GM19239 (cell line): Measurements from ENCODE around the gene CPN1.
"Not testable (repeated sequence)": the region's sequence is repeated elsewhere in the genome, so short reads cannot be mapped to it uniquely, and the experiment has no call there.

Experiments
- DNase-seq: peaks from one replicate; pipeline ENCODE4 v3.0.0; 2011; ENCODE audit warnings: low spot score; ENCODE audit not compliant: insufficient read length
- FAIRE-seq: peaks from 2 replicates; lab custom pipeline; 2011; peaks lifted over from hg19 to GRCh38; lab: Jason Lieb, UNC

CPN1 gene

DNA sequence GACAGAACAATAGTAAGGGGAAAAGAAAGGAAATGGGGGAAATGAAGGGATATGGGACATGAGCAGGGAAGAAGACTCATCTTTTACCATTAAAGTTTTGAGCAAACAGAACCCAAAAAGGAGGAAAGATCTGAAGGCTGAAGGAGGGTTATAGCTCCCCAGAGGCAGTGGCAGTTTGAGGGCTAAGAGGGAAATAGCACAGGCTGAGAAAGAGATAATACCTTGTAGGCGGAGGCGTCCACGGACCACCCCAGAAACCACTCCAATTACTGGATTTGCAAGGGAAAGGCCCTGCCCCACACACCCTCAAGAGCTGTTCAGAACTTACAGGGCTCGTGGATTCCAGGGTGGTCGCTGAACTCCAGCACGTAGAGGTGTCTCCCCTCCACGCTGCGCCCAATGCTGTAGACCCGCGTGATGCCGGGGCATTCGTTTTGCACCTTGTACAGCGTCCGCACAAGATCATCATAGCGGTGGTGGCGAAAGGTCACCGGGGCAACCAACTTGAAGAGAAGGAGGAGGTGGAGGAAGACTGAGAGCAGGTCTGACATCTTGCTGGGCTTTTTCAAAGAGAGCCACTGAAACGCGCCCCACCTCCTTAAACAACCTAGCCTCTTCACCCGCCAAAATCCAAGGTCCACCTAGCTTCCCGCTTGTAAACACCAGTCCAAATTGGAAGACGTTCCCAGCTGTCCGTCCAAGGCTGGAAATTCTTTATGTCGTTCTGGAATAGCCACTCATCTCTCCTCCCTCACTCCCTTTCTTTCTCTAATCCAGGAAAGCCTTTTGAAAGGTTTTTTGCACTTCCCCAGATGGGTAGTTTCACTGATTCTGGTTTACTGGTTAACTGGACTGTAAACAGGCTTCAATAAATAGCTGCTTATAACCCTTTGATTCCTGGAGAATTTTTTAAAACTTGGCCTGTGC, at the start of gene CPN1:
Gene CPN1, minus strand, starts transcription at position 795 of the 927 bp plus-strand sequence. Its CDS starts 244 bp downstream, at position 551.
- DNase-seq = no peak
- no peak for FAIRE-seq

GRCh38 chr10:100130831-100131230, 49.2 kb upstream of the CPN1 start:
- FAIRE-seq (no peak), DNase-seq (no peak)

GRCh38 chr10:100129424-100129823, 47.8 kb upstream of the CPN1 start:
- DNase-seq (no peak), FAIRE-seq (no peak)

DNA sequence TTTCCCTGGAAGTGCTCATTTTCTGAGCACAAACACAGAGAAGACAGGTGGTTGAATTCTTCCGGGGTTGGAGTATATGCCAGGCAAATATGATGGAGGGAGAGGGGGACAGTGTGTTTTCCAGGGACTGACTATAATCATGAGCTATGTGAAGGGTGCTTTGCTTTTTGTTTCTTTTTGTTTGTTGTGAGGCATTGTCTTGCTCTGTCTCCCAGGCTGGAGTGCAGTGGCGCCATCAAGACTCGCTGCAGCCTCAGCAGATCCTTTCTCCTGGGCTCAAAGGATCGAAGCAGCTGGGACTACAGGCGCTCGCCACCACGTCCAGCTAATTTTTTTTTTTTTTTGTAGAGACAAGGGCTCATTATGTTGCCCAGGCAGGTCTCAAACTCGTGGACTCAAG, 47.3 kb upstream of the CPN1 start:
- no peak for FAIRE-seq

GRCh38 chr10:100125335-100125734, 43.7 kb upstream of the CPN1 start:
- DNase-seq, FAIRE-seq: not testable (repeated sequence)

More for the DNA sequence above, 47.3 kb upstream of the CPN1 start:
- DNase-seq = no peak

- FAIRE-seq = no peak
- no peak for DNase-seq
These were observed 42.4 kb upstream of the CPN1 start for GRCh38 chr10:100124097-100124496.

DNA sequence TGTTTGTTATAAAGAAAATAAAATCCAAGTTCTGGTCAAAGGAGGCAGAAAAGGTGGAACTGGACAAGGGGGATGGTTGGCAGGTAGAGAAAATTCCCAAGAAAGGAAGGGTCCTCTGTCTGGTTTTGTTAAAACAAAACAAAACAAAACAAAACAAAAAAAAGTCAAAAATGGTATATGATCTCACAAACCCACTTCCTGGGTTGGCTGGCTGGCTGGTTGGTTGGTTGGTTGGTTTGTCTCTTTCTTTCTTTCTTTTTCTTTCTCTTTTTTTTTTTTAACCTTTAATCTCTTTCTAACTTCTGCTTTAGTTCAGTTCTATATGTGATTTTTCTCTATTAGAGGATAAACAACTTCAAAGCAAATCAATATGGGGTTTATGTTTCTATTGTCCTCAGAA, 41.1 kb upstream of the CPN1 start:
- FAIRE-seq (no peak), DNase-seq (no peak)

GRCh38 chr10:100120550-100120949, 38.9 kb upstream of the CPN1 start:
- no peak for FAIRE-seq

DNA sequence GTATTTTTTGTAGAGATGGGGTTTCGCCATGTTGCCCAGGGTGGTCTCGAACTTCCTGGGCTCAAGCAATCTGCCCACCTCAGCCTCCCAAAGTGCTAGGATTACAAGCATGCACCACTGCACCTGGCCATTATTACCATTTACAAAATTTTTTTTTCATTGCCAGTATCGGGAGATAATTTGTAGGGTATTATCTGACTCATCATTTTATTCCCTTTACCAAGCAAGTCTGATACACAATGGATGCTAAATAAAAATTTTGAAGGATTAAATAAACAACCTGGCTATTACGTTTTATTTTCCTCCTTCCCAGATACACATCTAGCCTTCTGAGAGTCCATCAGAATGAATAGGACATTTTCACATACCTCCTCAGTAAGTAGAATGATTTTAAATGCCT, 38.1 kb upstream of the CPN1 start:
- no peak for DNase-seq
- no peak for FAIRE-seq

More at GRCh38 chr10:100120550-100120949, 38.9 kb upstream of the CPN1 start:
- DNase-seq = no peak

- DNase-seq (no peak), FAIRE-seq (no peak)
These were observed 33.5 kb upstream of the CPN1 start for GRCh38 chr10:100114976-100115770.

DNA sequence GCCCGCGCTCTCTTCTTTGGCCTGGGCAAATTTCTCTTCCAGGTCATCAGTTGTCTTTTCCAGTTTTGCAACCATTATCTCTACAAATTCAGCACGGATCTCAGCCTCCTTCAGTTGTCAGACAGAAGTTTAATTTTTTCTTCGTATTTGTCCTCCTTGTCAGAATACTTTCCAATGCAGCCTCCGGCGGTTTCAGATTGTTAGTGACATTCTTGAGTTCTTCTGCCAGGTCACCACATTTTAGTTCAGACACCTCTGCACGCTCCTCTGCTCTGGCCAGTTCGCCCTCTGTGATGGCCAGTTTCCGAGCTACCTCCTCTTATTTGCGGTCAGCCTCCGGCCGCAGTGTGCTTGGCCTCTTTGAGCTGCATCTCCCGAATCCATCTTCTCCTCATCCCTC, 32.8 kb upstream of the CPN1 start:
- no peak for FAIRE-seq
- no peak for DNase-seq

DNA sequence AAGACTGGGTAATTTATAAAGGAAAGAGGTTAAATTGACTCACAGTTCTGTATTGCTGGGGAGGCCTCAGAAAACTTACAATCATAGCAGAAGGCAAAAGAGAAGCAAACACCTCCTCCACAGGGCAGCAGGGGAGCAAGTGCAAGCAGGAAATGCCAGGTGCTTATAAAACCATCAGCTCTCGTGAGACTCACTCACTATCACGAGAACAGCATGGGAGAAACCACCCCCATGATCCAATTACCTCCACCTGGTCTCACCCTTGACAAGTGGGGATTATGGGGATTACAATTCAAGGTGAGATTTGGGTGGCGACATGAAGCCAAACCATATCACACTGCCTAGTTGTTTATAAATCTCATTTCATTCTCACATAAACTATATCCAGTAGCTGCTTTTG, 28.0 kb upstream of the CPN1 start:
- DNase-seq (no peak), FAIRE-seq (no peak)

DNA sequence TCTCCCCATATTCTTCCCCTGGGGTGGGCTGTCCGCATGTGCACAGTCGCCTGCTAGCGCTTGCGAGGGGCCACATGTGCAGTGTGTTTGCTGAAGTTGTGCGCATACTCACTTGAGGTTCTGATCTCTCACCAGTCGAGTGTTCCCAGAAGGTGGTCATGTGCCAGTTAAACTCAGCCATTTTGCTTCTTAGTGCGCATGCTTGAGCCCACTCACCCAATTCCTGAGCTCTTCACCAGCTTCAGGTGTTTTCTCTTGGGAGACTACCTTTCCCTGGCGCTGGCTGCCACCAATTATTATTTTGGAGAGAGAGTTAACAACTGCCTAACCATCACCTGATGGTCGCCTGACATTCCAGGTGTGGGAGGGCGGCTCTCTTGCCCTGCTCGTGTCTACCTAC, 25.2 kb upstream of the CPN1 start:
- FAIRE-seq (no peak), DNase-seq (no peak)

- no peak for DNase-seq
- FAIRE-seq = no peak
These were observed 22.6 kb upstream of the CPN1 start for GRCh38 chr10:100104300-100104699.

GRCh38 chr10:100103581-100103980, 21.9 kb upstream of the CPN1 start:
- no peak for DNase-seq
- no peak for FAIRE-seq

DNA sequence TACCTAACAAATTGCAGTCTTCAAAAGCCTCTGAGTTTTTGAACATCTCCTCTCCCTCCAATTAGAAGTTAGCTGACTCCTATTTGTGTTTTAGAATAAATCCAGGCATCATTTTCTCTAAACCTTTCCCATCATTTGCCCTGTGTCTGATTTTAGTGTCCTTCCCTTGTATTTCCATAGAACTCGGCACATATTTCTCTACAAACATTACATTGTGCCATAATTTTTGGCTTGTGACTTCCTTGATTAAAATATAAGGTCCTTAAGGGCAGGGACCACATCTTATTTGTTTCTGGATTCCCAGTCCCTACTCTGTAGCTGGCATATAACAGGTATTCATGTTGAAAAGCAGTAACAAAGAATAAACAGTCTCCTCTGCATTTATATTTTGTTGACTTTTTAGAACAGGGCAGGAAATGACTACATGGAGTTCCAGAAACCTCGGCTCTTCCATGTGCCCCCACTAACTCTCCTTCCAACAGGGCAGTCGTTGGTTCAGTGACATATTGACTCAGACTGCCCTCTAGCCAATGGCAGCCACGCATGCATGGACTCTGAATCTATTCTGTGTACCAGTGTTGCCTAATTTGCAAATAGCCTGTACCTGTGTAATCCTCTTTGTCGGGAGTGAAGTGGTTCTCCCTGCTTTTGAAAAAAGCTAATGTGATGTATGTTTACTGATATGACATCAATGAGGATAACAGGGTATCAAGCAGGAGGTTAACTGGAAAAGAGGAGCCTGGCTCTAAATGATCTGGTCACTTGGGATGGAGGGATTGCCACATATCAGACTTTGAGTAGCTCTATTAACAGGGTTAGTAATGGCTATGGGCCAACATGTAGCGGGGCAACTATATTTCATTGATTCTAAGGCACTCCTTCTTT, 19.8 kb upstream of the CPN1 start:
- FAIRE-seq (no peak), DNase-seq (no peak)

DNA sequence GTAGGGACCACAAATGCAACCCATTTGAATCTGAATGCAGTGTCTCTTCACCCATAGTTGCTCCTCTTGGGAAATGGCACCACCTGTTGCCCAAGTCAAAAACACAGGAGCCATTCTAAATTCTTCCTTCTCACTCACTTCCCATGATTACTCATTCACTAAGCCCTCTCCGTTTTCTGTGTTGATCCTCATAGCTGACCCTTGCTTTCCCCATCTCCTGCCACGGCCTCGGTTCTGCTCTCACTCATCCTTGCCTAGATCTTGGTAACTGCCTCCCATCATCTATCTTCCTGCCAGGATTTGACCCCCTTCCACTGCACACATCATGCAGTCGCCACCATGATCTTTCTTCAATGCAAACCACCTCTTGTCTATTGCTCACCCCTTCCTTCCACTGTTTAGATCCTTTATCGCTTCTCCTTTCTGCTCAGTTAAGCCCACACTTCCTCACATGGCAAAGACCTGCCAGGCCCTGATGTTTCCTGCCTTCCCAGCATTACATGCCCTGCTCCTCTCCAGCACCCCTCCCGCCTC, 19.0 kb upstream of the CPN1 start:
- DNase-seq (no peak), FAIRE-seq (no peak)

GRCh38 chr10:100089241-100089640, 7.6 kb upstream of the CPN1 start:
- no peak for FAIRE-seq
- DNase-seq = no peak

GRCh38 chr10:100086708-100087107, 5.0 kb upstream of the CPN1 start:
- DNase-seq, FAIRE-seq: not testable (repeated sequence)

GRCh38 chr10:100085596-100085995, 3.9 kb upstream of the CPN1 start:
- FAIRE-seq (no peak), DNase-seq (no peak)
